Measurements from ENCODE around the gene ASPG. TPM values are rescaled to one million over a fixed set of nuclear protein-coding genes. Genes with fewer than 3 reads are reported as not detected.

Gene ASPG
- total RNA-seq, 1 donor from 2014 or later, result 1.2 TPM

DNA sequence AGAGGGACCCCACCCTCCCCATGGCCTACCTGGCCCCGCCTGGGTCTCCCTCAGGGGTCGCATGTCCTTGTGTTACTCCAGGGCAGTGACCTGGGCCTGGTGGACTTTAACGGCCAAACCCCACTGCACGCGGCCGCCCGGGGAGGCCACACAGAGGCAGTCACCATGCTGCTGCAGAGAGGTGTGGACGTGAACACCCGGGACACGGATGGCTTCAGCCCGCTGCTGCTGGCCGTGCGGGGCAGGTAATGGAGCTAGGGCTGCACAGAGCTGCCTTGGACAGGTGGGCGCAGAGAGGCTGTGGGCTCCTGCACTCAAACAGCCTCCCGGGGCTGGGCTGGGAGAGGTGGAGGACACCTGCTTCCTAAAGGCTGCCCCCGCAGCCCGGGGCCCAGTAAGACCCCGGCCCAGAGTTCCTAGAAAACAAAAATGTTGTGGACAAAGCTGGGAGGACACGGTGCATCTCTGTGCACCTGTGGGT is 21.6 kb downstream of the ASPG start:
- Mint-ChIP-seq H3K27me3 (ENCODE audit: unreplicated experiment) (peaks cover 6% of the 10 kb centered on the region), H3K4me1 (ENCODE audit: unreplicated experiment) (no peaks in the 10 kb centered on the region), H3K36me3 (ENCODE audit: low read depth, unreplicated experiment) (no peaks in the 10 kb centered on the region), H3K4me3 (ENCODE audit: unreplicated experiment) (no peak overlapping the region), H3K9me3 (ENCODE audit: unreplicated experiment) (no peaks in the 10 kb centered on the region), H3K27ac (ENCODE audit: unreplicated experiment) (no peak overlapping the region)
- TF ChIP-seq, protein P1, sequence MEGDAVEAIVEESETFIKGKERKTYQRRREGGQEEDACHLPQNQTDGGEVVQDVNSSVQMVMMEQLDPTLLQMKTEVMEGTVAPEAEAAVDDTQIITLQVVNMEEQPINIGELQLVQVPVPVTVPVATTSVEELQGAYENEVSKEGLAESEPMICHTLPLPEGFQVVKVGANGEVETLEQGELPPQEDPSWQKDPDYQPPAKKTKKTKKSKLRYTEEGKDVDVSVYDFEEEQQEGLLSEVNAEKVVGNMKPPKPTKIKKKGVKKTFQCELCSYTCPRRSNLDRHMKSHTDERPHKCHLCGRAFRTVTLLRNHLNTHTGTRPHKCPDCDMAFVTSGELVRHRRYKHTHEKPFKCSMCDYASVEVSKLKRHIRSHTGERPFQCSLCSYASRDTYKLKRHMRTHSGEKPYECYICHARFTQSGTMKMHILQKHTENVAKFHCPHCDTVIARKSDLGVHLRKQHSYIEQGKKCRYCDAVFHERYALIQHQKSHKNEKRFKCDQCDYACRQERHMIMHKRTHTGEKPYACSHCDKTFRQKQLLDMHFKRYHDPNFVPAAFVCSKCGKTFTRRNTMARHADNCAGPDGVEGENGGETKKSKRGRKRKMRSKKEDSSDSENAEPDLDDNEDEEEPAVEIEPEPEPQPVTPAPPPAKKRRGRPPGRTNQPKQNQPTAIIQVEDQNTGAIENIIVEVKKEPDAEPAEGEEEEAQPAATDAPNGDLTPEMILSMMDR (IDR thresholded peaks at IDR 0.05; ENCODE audit: unreplicated experiment), result no peak
- no peak for DNase-seq (ENCODE audit: low spot score)

DNA sequence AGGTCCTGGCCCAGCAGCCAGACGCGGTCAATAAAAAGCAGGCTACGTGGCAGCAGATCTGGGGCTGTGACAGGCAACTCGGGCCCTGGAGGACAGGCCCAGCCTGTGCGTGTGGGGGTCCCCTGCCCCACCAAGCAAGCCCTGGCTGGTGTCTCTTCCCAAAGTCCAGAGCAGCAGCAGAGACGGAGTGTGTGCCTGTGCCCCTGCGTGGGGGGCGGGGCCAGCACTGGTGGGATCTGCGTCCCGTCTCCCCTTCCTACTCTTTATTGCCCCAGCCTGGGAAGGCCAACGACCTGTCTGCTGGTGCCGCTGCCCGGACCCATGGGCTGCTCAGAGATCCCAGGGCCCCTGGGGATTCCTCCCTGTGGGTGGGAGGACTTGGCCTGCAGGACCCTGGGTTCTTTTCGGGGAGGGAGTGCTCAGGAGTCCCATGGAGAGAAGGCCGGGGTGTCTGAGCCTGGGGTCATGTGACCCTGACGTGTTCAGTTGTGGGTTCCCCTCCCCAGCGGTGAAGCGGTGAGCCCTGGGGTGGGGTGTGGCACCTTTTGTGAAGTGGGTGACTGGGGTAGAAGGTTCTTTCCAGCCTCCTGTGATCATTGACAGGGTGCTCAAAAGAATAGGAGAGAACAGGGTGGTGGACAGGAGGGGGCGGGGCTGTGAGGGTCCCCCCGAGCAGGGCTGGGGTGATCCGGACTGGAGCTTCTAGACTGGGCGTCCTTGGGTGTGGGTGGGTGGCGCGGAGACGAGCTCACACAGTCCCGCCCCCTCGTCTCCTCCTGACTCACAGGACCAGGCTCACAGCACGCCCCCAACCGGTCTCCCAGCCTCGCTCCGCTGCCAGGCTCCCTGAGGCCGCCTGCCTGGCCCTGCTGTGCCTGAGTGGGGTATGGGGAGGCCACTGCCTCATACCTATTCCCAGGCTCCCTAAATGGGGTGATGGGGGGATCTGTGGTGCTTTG is 22.4 kb downstream of the ASPG start:
- TF ChIP-seq, protein P1 (IDR thresholded peaks at IDR 0.05; ENCODE audit: unreplicated experiment), result no peak
- H3K4me3 Mint-ChIP-seq (ENCODE audit: unreplicated experiment), result no peak overlapping the region
- peaks cover 6% of the 10 kb centered on the region for H3K27me3 Mint-ChIP-seq (ENCODE audit: unreplicated experiment)
- no peak for DNase-seq (ENCODE audit: low spot score)
- no peaks in the 10 kb centered on the region for H3K9me3 Mint-ChIP-seq (ENCODE audit: unreplicated experiment)
- no peaks in the 10 kb centered on the region for H3K4me1 Mint-ChIP-seq (ENCODE audit: unreplicated experiment)
- H3K36me3 Mint-ChIP-seq (ENCODE audit: low read depth, unreplicated experiment), result no peaks in the 10 kb centered on the region
- H3K27ac Mint-ChIP-seq (ENCODE audit: unreplicated experiment), result no peak overlapping the region

DNA sequence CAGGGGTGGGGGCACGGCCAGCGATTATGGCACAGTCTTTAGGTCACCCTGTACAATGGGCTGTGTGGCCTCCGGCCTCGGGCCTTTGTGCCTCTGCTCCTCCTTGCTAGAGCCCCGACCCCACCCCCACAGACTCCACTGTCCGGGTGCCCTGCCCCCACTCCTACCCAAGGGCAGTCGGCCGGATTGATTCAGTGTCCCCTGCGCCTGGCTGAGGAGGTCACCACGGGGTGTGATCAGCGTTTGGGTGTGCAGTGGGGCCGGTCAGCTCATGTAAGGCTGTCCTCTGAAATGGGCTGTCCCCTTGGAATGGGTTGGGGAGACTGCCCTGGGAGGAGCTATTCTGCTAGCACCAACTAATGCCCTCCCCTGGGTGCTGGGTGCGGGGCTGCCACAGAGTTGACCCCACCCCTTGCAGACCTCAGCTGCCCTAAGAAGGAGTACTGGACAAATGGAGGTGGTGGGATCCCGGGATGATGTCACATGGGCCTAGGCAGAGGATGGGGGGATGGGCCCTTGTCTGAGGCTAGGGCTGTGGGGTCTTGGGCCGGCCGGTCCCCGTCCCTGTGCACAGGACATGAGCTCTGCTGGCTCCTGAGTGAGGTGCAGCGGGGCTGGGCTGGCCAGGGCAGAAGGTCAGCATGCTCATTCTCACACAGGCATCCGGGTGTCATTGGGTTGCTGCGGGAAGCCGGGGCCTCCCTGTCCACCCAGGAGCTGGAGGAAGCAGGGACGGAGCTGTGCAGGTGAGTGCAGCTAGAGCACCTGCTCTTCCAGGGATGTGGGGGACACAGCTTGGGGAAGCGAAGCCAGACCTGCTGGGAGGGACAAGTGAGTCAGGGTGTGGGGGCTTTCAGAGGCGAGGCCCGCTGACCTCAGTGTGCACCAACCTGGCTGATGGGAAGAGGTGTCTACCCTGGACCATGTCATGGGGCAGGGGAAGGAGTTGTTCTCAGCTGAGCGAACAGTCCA is 23.4 kb downstream of the ASPG start:
- H3K27me3 Mint-ChIP-seq (ENCODE audit: unreplicated experiment), result peaks cover 6% of the 10 kb centered on the region
- H3K9me3 Mint-ChIP-seq (ENCODE audit: unreplicated experiment), result no peaks in the 10 kb centered on the region
- TF ChIP-seq, protein P1 (IDR thresholded peaks at IDR 0.05; ENCODE audit: unreplicated experiment), result no peak
- no peaks in the 10 kb centered on the region for H3K36me3 Mint-ChIP-seq (ENCODE audit: low read depth, unreplicated experiment)
- no peak overlapping the region for H3K4me3 Mint-ChIP-seq (ENCODE audit: unreplicated experiment)
- H3K27ac Mint-ChIP-seq (ENCODE audit: unreplicated experiment), result no peak overlapping the region
- DNase-seq (ENCODE audit: low spot score), result no peak
- no peaks in the 10 kb centered on the region for H3K4me1 Mint-ChIP-seq (ENCODE audit: unreplicated experiment)

DNA sequence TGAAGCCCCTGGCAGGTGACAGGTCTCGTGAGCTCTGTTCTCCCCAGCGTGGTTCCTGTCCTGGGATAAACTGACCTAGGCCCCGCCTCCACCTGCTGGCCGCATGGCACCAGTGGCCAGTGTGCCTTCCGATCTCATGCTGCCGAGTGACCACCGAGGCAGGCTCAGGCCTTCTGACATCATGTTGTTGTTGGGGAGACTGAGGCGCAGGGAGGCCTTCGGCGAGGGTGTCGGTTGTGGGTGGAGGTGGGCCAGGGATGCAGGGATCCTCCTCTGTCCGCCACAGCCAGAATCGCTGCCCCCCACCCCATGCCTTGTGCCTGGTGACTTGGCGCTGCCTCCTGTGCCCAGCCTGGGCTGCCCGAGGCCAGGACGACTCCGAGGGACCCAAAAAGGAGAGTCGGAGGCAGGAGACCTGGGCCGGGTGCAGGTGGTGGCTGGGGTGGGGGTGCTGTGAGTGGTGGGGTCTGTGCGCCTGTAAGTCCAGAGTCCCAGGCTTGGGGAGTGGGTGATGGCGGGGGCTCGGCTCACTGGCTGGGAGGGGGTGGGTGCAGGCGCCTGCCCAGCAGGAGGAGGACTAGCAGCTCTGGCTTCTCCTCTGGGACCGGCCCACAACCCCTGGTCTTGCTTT is 24.3 kb downstream of the ASPG start:
- no peaks in the 10 kb centered on the region for H3K4me1 Mint-ChIP-seq (ENCODE audit: unreplicated experiment)

More for the DNA sequence above, 24.3 kb downstream of the ASPG start:
- peaks cover 9% of the 10 kb centered on the region for H3K27me3 Mint-ChIP-seq (ENCODE audit: unreplicated experiment)
- no peaks in the 10 kb centered on the region for H3K36me3 Mint-ChIP-seq (ENCODE audit: low read depth, unreplicated experiment)
- DNase-seq (ENCODE audit: low spot score), result no peak
- no peaks in the 10 kb centered on the region for H3K9me3 Mint-ChIP-seq (ENCODE audit: unreplicated experiment)
- no peak overlapping the region for H3K4me3 Mint-ChIP-seq (ENCODE audit: unreplicated experiment)
- TF ChIP-seq, protein P1 (IDR thresholded peaks at IDR 0.05; ENCODE audit: unreplicated experiment), result no peak
- H3K27ac Mint-ChIP-seq (ENCODE audit: unreplicated experiment), result no peak overlapping the region

Data from endothelial cell (in vitro differentiated cells).